GM12872 (cell line): ENCODE measurements around the gene USP48.

Source experiments
- CTCF ChIP-seq: IDR thresholded peaks from 3 replicates; pipeline ENCODE4 v1.5.1; 2011; ENCODE audit warnings: low read depth, mild to moderate bottlenecking, low read length, moderate library complexity; ENCODE audit not compliant: insufficient read depth

The USP48 gene

DNA sequence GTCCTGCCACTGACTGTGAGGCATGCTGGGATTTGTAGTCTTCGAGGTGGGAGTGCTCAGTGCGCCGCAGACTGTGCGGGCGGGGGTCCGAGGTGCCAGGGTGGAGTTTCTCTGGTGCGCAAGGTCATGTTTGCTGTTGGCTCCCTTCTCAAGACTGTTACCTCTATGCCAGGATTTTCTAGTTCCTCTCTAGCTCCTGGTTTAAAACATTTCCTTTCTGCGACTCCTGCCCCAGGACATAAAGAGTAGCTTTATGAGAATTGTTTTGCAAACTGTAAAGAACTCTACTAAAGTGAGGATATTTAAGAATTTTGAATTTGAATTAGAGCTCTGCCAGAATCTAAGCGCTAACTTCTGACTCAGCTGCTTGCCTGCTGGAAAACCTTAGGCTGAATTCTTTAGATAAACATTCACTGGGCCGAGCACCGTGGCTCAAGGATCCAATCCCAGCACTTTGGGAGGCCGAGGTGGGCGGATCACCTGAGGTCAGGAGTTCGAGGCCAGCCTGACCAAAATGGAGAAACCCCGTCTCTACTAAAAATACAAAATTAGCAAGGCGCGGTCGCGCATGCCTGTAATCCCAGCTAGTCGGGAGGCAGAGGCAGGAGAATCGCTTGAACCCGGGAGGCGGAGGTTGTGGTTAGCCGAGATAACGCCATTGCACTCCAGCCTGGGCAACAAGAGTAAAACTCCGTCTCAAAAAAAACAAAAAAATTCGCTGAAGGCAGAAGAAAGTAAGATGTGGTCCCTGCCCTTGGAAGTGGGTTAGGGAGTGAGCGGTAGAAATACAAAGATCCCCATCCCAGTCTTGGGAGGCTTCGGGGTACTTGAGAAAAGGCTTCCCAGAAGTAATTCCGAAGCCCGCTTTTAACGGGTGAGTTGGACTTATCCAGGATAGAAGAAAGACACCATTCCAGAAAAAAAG is 992 bp upstream of the USP48 start:
- no peak for TF ChIP-seq CTCF

DNA sequence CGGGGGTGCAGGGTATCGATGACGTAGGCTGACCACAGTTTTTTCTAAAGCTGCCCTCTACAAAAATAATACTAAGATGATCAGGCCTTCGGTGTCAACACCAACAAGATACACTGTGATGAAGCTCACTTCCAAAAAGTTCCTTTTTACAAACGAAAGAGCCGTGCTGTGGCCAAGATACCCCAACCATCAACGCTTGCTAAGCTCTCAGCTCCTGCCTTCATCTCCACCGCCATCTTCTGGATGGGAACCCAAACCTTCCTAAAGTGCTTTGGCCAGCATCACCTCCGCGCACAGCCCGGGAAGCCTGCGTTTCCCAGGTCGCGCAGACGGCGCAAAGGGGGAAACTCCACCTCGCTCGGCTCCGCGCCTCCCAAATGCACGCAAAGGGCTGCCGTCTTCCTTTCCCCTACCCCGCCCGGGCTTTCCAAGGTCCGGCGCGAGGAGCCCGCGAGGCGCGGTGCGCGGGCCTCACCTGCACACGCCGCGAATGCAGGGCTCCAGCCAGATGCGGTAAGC is 541 bp downstream of the USP48 start:
- TF ChIP-seq CTCF, result peak; percentile 42

GRCh38 chr1:21781815-21782348 is 1.1 kb downstream of the USP48 start:
- TF ChIP-seq CTCF, result no peak

- no peak for TF ChIP-seq CTCF
These were observed 3.1 kb downstream of the USP48 start for GRCh38 chr1:21779613-21780521.

DNA sequence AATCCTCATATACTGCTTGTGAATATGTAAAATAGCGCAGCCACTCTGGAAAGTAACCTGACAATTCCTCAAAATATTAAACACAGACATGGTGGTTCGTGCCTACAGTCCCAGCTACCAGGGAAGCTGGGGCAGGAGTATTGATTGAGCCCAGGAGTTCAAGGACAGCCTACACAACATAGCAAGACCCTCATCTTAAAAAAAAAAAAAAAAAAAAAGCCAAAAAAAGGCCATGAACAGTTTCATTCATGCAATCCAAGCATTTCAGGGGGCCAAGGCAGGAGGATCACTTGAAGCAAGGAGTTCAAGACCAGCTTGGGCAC is 4.6 kb downstream of the USP48 start:
- no peak for TF ChIP-seq CTCF

- TF ChIP-seq CTCF, result no peak
These were observed 6.9 kb downstream of the USP48 start for GRCh38 chr1:21775985-21776562.

DNA sequence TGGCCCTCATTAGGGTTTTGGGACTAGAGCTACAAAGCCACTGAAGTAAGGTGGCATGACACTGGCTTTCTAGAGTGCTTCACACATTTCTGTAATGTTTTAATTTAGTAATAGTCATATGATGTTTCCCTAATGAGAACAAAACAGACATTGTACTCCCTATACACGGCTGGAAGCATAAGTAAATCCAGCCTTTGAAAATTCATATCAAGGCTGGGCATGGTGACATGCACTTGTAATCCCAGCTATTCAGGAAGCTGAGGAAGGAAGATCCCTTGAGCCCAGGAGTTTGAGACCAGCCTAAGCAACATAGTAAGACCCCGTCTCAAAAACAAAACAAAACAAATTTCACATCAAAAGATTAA is 7.4 kb downstream of the USP48 start:
- no peak for TF ChIP-seq CTCF
